A549 (cell line): ENCODE data around the gene RAD51.

Experiments used
- CEBPB ChIP-seq, 2 experiments: fragments of >200 bp in 1 of 2; sonication (Bioruptor Twin) in 1 of 2; formaldehyde crosslinking in 1 of 2; IDR thresholded peaks; 2 replicates each; pipeline ENCODE4 v1.6.1; 2012 to 2016
- HOXA7 ChIP-seq: fragments of 250-450 bp; sonication (Bioruptor Pico); IDR thresholded peaks from 2 replicates; pipeline ENCODE4 v1.5.0; 2020; ENCODE audit warnings: mild to moderate bottlenecking, moderate library complexity
- ZFP36 ChIP-seq: fragments of 450-650 bp; IDR thresholded peaks from 2 replicates; pipeline ENCODE4 v1.6.1; 2014; ENCODE audit warnings: borderline replicate concordance; ENCODE audit not compliant: partially characterized antibody

DNA sequence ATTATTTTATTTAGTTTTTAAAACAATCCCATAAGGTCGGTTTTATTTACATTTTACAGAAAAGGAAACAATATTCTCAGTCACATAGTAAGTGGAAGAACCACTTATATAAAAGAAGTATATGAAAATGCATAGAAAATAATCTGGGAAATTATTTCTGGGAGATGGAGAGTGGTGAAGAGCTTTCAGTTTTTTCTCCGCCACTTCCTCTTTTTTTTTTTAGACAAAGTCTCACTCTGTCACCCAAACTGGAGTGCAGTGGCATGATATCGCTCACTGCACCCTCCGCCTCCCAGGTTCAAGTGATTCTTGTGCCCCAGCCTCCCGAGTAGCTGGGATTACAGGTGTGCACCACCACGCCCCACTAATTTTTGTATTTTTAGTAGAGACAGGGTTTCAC is 21.2 kb downstream of the RAD51 start:
- no peak for TF ChIP-seq HOXA7
- no peak for TF ChIP-seq ZFP36
- no peak for TF ChIP-seq CEBPB (IDR thresholded peaks at IDR 0.05)
